SK-N-SH (cell line): Measurements from ENCODE around the gene BORCS6. TPM values are rescaled to one million over a fixed set of nuclear protein-coding genes. Genes with fewer than 3 reads are reported as not detected.

Experiments used
- CTCF ChIA-PET: fragments of 300-600, 350-600 bp; formaldehyde crosslinking; extraction: SDS; loops from one replicate; lab custom pipeline; 2021; lab: Yijun Ruan, JAX
- POLR2A ChIA-PET: fragments of 350-600 bp; sonication (Branson Sonifier 250); formaldehyde crosslinking; extraction: SDS; loops from one replicate; lab custom pipeline; 2020; ENCODE audit warnings: antibody characterized with exemption, inconsistent platforms; lab: Yijun Ruan, JAX
- DNase-seq: peaks from one replicate; pipeline ENCODE4 v3.0.0; 2012
- H2AFZ ChIP-seq: fragments of 200-600 bp; sonication (generic); 2 replicates; pipeline ENCODE4 v1.8.1; 2016; ENCODE audit warnings: antibody characterized with exemption, mild to moderate bottlenecking, low read depth
- H3F3A ChIP-seq: fragments of 200-600 bp; sonication (generic); replicated peaks from 2 replicates; pipeline ENCODE3; 2016; ENCODE audit warnings: antibody characterized with exemption, mild to moderate bottlenecking; ENCODE audit not compliant: insufficient read depth
- H3K27ac ChIP-seq, 2 experiments: fragments of 200-500 bp in 1 of 2; fragments of 200-600 bp in 1 of 2; sonication (Bioruptor generic) in 1 of 2; sonication (generic), shearing (Covaris generic) in 1 of 2; 2 replicates each; pipeline versions ENCODE4 v1.5.1 to v1.6.1; 2014 to 2016; ENCODE audit warnings: low read depth in 2 of 2, inconsistent platforms in 1 of 2, low read length in 1 of 2, mild to moderate bottlenecking in 1 of 2, mixed read lengths in 1 of 2
- H3K27me3 ChIP-seq: fragments of 200-600 bp; sonication (generic), shearing (Covaris generic); 2 replicates; pipeline ENCODE4 v1.6.1; 2016; ENCODE audit warnings: mixed run types; ENCODE audit not compliant: insufficient read depth
- H3K36me3 ChIP-seq, 2 experiments: fragments of 200-500 bp in 1 of 2; fragments of 200-600 bp in 1 of 2; sonication (Bioruptor generic) in 1 of 2; sonication (generic) in 1 of 2; replicated peaks in 1 of 2; 2 replicates each; pipeline versions ENCODE3 to v1.5.1; 2014 to 2016; ENCODE audit warnings: low read length in 1 of 2, mild to moderate bottlenecking in 1 of 2; ENCODE audit not compliant: insufficient read depth in 2 of 2, control insufficient read depth in 1 of 2
- H3K4me1 ChIP-seq, 2 experiments: fragments of 200-500 bp in 1 of 2; fragments of 200-600 bp in 1 of 2; sonication (Bioruptor generic) in 1 of 2; sonication (generic), shearing (Covaris generic) in 1 of 2; 2 replicates each; pipeline versions ENCODE4 v1.5.1 to v1.6.1; 2014 to 2016; ENCODE audit warnings: low read depth in 1 of 2, low read length in 1 of 2, mixed run types in 1 of 2; ENCODE audit not compliant: insufficient read depth in 2 of 2, control insufficient read depth in 1 of 2
- H3K4me2 ChIP-seq: fragments of 200-600 bp; sonication (generic), shearing (Covaris generic); 2 replicates; pipeline ENCODE4 v1.6.1; 2017; ENCODE audit warnings: mixed run types
- H3K4me3 ChIP-seq, 2 experiments: fragments of 200-500 bp in 1 of 2; fragments of 200-600 bp in 1 of 2; sonication (Bioruptor generic) in 1 of 2; sonication (generic), shearing (Covaris generic) in 1 of 2; 2 replicates each; pipeline versions ENCODE4 v1.5.1 to v1.8.1; 2014 to 2016; ENCODE audit warnings: low read depth in 2 of 2, inconsistent platforms in 1 of 2, low read length in 1 of 2, mild to moderate bottlenecking in 1 of 2, mixed read lengths in 1 of 2, moderate library complexity in 1 of 2
- H3K79me2 ChIP-seq: fragments of 200-600 bp; sonication (generic); 2 replicates; pipeline ENCODE4 v1.8.1; 2017; ENCODE audit warnings: mild to moderate bottlenecking; ENCODE audit not compliant: insufficient read depth
- H3K9ac ChIP-seq: fragments of 200-600 bp; sonication (generic); 2 replicates; pipeline ENCODE4 v1.6.1; 2017; ENCODE audit warnings: mixed run types
- H3K9me2 ChIP-seq: fragments of 200-600 bp; sonication (generic); 2 replicates; pipeline ENCODE4 v1.6.1; 2017; ENCODE audit warnings: mixed run types
- H3K9me3 ChIP-seq: fragments of 200-600 bp; sonication (generic); 2 replicates; pipeline ENCODE4 v1.6.1; 2017; ENCODE audit warnings: mixed run types, mild to moderate bottlenecking, moderate library complexity
- H4K20me1 ChIP-seq: fragments of 200-600 bp; sonication (generic); 2 replicates; pipeline ENCODE4 v1.6.1; 2017; ENCODE audit warnings: mild to moderate bottlenecking, mixed run types; ENCODE audit not compliant: insufficient read depth
- MXI1 ChIP-seq: IDR thresholded peaks from 2 replicates; pipeline ENCODE4 v1.6.1; 2012; ENCODE audit warnings: mild to moderate bottlenecking, low read depth, low read length, improper control_type of control experiment
- POLR2AphosphoS5 ChIP-seq: IDR thresholded peaks from 2 replicates; pipeline ENCODE4 v1.6.1; 2012; ENCODE audit warnings: low read depth, low read length
- RAD21 ChIP-seq: IDR thresholded peaks from 2 replicates; pipeline ENCODE4 v1.6.1; 2012; ENCODE audit warnings: mild to moderate bottlenecking, low read length
- RCOR1 ChIP-seq: fragments of 150-350 bp; IDR thresholded peaks from 2 replicates; pipeline ENCODE4 v1.6.1; 2017; ENCODE audit warnings: antibody characterized with exemption, low read length
- RXRA ChIP-seq: IDR thresholded peaks from 2 replicates; pipeline ENCODE4 v1.4.0; 2012; ENCODE audit warnings: low read depth, mild to moderate bottlenecking, borderline replicate concordance
- TEAD4 ChIP-seq: IDR thresholded peaks from 2 replicates; pipeline ENCODE4 v1.4.0; 2012; ENCODE audit warnings: mild to moderate bottlenecking, borderline replicate concordance; ENCODE audit not compliant: insufficient read depth
- YY1 ChIP-seq: IDR thresholded peaks from 2 replicates; pipeline ENCODE4 v1.4.0; 2012; ENCODE audit warnings: low read depth, mild to moderate bottlenecking
- WGBS: methylation state at CpG from one replicate; pipeline ENCODE4 v1.1.6; 2017; ENCODE audit warnings: low lambda C conversion rate; 5-methylcytosine and 5-hydroxymethylcytosine counted together
- polyA plus RNA-seq, 3 experiments: library from polyadenylated mRNA; depleted of rRNA; stranded (reverse); fragments of >200 nt; gene quantifications; 2 replicates each; pipeline ENCODE4 v1.2.3, GENCODE V29; 2012
- TF ChIP-seq, protein P1 (sequence below): fragments of 150-350 bp; IDR thresholded peaks from 2 replicates; pipeline ENCODE4 v1.6.1; 2016; ENCODE audit warnings: mild to moderate bottlenecking, low read depth, low read length
- TF ChIP-seq, protein P2 (sequence below): IDR thresholded peaks from 2 replicates; pipeline ENCODE4 v1.4.0; 2012; ENCODE audit warnings: low read depth
- TF ChIP-seq, protein P3 (sequence below): fragments of 200-600 bp; sonication (generic); IDR thresholded peaks from 2 replicates; pipeline ENCODE4 v1.6.1; 2017; ENCODE audit warnings: antibody characterized with exemption, mild to moderate bottlenecking, moderate library complexity
- TF ChIP-seq, protein P4 (sequence below): IDR thresholded peaks from 2 replicates; pipeline ENCODE4 v1.4.0; 2012; ENCODE audit warnings: low read depth, borderline replicate concordance

The BORCS6 gene
- polyA plus RNA-seq, 1 of the 3 experiments (the other 2 are of a cell fraction): 4.3 TPM

DNA sequence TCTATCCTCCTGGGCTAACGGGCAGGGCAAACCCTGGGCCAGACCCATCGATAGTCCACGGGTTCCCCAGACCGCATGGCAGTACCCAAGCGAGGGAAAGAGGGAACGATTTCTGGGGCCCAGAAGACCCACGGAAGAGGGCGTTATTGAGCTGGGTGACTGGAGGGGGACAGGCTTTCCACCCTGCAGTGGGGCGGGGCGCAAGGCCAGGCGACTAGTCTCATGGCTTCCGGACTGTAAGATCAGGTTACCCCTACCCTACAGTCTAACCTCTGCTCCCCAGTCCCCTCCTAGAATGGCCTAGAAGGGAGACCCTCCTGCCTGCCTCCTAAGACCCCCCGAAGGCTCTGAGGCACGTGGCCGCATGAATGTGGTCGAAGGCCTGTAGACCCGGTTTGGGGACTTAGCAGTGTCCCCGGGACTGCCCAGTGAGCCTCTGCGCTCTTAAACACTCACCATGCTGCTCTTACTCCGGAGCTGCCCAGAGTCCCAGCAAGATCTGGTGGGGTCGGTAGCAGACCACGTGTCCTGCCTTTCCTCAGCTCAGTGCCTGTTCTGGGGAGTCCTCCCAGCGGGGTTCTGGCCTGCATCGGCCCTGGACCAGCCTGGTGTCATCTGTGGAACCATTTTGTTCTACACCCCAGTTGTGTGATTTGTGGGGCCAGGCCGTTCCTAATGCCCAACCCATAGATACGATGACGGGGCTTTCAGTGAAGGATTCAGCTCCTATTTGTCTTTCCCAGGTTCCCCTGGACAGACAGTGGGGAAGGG lies 33.6 kb upstream of the BORCS6 start:
- Histone ChIP-seq H3K9me2 (no peaks in the 10 kb centered on the region), H3K4me1 (peaks cover 8 to 23% of the 10 kb centered on the region in 2 experiments; a peak in 3 of 4 replicates), H2AFZ (peak overlapping the region; percentile 70), H3K36me3 (peaks cover 0 to 10% of the 10 kb centered on the region in 2 experiments), H4K20me1 (0 out of 2 replicates have a peak, but pooled peaks cover 4% of the 10 kb centered on the region), H3K79me2 (no peaks in the 10 kb centered on the region), H3K4me2 (peak overlapping the region; percentile 98), H3K27me3 (no peaks in the 10 kb centered on the region), H3K27ac (peak overlapping the region; percentile 92 to 95), H3F3A (peaks cover 61% of the 10 kb centered on the region), H3K9me3 (no peaks in the 10 kb centered on the region), H3K4me3 (peak overlapping the region; percentile 83 to 86), H3K9ac (peak overlapping the region; percentile 89)
- TF ChIP-seq, protein P1, sequence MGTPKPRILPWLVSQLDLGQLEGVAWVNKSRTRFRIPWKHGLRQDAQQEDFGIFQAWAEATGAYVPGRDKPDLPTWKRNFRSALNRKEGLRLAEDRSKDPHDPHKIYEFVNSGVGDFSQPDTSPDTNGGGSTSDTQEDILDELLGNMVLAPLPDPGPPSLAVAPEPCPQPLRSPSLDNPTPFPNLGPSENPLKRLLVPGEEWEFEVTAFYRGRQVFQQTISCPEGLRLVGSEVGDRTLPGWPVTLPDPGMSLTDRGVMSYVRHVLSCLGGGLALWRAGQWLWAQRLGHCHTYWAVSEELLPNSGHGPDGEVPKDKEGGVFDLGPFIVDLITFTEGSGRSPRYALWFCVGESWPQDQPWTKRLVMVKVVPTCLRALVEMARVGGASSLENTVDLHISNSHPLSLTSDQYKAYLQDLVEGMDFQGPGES: no peak
- TF ChIP-seq RAD21: peak; percentile 27; the same call in 1 of the 2 replicates
- TF ChIP-seq MXI1: peak; percentile 18; the same call in 1 of the 2 replicates
- TF ChIP-seq POLR2AphosphoS5: no peak; the same call in 1 of the 2 replicates
- TF ChIP-seq, protein P2, sequence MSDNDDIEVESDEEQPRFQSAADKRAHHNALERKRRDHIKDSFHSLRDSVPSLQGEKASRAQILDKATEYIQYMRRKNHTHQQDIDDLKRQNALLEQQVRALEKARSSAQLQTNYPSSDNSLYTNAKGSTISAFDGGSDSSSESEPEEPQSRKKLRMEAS: peak; percentile 14; the same call in 1 of the 2 replicates
- no peak for TF ChIP-seq YY1
- no peak for TF ChIP-seq TEAD4
- TF ChIP-seq, protein P3, sequence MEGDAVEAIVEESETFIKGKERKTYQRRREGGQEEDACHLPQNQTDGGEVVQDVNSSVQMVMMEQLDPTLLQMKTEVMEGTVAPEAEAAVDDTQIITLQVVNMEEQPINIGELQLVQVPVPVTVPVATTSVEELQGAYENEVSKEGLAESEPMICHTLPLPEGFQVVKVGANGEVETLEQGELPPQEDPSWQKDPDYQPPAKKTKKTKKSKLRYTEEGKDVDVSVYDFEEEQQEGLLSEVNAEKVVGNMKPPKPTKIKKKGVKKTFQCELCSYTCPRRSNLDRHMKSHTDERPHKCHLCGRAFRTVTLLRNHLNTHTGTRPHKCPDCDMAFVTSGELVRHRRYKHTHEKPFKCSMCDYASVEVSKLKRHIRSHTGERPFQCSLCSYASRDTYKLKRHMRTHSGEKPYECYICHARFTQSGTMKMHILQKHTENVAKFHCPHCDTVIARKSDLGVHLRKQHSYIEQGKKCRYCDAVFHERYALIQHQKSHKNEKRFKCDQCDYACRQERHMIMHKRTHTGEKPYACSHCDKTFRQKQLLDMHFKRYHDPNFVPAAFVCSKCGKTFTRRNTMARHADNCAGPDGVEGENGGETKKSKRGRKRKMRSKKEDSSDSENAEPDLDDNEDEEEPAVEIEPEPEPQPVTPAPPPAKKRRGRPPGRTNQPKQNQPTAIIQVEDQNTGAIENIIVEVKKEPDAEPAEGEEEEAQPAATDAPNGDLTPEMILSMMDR: peak; percentile 38; the same call in 1 of the 2 replicates
- no peak for TF ChIP-seq RXRA
- TF ChIP-seq RCOR1: no peak
- TF ChIP-seq, protein P4, sequence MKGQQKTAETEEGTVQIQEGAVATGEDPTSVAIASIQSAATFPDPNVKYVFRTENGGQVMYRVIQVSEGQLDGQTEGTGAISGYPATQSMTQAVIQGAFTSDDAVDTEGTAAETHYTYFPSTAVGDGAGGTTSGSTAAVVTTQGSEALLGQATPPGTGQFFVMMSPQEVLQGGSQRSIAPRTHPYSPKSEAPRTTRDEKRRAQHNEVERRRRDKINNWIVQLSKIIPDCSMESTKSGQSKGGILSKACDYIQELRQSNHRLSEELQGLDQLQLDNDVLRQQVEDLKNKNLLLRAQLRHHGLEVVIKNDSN: peak; percentile 12; the same call in 1 of the 2 replicates
- peak; percentile 54 for DNase-seq
- ChIA-PET CTCF (interaction anchor here (0.9 to 6.5 kb wide), 13 partner anchors 11 to 163 kb away, joined by 3 to 55 read pairs (median 7); partner anchors contain the start of genes ALOXE3, BORCS6, HES7 and SLC25A35), POLR2A (interaction anchor here (0.7 to 2.8 kb wide), 9 partner anchors 18 to 159 kb away, joined by 3 to 14 read pairs (median 3); partner anchors contain the start of genes CTC1, PFAS, RPL26 and SLC25A35)
- WGBS: 26% methylated on average over 17 of the region's 27 CpGs
